SKM-1 treated with dmso at 0.1 percent for 144 hours (cell line): ENCODE results near the gene ADM2.
A peak's percentile ranks its signal among the peaks of the same experiment; 100 is the strongest.

Source experiments
- DNase-seq: peaks from one replicate; lab custom pipeline; 2025; ENCODE audit not compliant: unreplicated experiment; lab: John Stamatoyannopoulos, UW

The ADM2 gene

GRCh38 chr22:50483977-50484853, 2.9 kb downstream of the ADM2 start:
- no peak for DNase-seq

DNA sequence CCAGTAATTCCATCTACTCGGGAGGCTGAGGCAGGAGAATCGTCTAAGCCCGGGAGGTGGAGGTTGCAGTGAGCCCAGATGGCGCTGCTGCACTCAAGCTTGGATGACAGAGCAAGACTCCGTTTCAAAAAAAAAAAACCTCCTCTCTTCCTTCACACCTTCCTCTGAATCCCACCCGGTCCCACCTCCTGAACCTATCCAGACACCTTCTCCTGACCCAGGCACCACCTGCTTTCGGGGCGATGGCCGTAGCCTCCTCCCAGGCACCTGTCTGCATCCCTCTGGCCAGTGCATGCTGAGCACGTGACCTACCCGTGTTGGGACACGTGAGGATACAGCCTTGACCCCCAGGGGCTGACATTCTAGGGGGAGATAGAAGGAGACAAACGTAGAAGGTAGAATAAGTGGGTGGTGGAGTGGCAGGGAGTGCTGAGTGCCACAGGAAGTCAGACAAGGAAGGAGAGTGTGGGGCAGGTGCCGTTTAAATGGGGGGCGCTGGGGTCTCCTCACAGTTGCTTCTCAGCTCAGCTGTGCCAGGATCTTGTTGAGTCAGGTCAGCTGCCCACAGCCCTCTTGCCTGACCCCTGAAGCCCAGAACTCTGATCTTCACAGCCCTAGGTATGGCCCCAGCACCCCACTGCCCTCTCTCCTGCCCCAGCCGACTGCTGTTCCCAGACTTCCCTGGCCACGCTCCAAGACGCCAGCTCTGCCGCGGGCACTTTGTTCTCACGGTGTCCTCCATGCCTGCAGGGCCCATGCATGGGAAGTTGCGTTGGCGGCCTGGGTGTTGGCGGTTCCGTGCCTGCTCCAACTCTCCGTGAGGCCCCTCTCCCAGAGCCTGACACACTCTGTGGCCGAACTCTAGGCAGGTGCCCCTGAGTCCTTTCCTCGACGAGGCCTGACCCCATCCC, 4.1 kb downstream of the ADM2 start:
- DNase-seq = no peak

DNA sequence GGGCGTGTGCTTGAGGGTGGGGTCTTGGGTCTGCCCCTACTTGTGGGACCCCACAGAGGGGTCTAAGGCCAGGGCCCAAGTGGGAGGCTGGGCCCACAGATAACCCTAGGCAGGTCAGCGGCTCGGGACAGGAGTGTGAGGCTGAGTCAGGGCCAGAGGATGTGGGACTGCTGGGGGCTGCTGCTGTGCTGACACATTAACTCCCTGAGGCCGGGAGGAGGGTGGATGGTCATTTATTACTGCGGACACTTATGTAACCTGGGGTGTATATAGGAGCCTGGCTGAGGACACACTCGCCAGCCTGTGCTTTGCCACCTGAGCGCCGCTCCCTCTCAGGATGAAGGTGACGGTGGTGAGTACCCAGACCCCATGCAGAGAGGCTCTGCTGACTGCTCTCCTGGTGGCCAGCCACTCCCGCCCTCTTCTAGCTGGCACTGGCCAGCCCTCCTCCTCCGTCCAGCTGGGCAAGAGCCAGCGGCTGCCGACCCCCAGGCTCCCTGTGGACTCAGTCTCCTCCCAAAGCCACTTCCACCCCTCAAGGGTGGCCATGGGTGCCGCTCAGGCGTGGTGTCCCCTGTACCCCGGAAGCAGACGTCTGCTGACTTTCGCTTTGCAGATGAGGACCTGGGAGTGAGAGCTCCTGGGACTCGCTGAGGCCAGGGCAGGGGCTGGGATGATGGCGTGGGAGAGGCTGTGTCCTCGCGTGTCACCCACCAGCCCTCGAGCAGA, 5.4 kb downstream of the ADM2 start, which contains the start of gene MIOX:
Gene MIOX (plus strand): TSS at position 299 of the 729 bp plus-strand sequence. CDS start 39 bp downstream, at position 338.
- no peak for DNase-seq

- no peak for DNase-seq
Observed at GRCh38 chr22:50487290-50488005, 6.1 kb downstream of the ADM2 start.

- no peak for DNase-seq
Observed at GRCh38 chr22:50488006-50488677, 6.8 kb downstream of the ADM2 start.

DNA sequence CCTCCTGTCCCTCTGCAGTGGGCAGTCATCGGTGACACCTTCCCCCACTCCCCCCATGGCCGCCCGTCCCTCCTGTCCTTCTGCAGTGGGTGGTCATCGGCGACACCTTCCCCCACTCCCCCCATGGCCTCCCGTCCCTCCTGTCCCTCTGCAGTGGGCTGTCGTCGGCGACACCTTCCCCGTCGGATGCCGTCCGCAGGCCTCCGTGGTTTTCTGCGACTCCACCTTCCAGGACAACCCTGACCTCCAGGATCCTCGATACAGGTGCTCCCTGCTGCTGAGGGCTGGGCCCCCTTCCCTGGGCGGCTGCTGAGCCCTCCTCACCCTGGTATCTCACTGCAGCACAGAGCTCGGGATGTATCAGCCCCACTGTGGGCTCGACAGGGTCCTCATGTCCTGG, 7.5 kb downstream of the ADM2 start:
- no peak for DNase-seq

- no peak for DNase-seq
Observed at GRCh38 chr22:50489363-50490243, 8.3 kb downstream of the ADM2 start.

DNA sequence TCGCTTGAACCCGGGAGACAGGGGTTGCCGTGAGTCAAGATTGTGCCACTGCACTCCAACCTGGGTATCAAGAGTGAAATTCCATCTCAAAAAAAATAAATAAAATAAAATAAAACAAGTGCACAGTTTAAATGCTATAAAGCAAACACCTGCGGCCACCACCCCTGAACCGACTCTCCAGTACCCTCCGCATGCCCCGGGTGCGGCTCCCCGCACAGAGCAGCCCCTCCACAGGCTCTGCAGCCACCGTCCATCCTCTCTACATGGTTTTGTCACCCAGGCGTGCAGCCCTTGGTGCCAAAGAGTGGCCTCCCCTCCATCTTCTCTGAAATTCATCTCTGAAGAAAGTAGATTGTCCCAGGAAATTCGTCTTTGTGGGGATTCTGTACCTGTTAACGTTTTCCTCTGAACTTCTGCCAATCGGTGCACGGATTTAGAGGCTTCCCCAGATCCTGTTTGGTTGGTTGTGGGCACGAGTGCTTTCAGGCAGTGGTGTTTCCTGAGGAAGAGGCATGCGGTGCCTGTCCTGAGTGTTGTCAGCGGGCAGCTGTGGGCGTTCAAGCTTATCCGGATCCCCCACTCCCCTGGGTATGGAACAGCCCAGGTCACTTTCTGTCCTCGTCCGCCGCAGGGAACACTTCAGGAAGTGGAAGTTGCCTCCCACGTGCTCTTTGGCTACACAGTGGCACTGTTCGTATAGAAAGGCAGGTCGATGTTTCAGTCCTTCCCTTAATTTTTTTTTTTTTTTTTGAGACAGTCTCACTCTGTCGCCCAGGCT, 9.4 kb downstream of the ADM2 start:
- no peak for DNase-seq

- no peak for DNase-seq
Observed at GRCh38 chr22:50497093-50497492, 15.8 kb downstream of the ADM2 start.

- peak; percentile 66 for DNase-seq
Observed at GRCh38 chr22:50498322-50498890, 17.1 kb downstream of the ADM2 start.

DNA sequence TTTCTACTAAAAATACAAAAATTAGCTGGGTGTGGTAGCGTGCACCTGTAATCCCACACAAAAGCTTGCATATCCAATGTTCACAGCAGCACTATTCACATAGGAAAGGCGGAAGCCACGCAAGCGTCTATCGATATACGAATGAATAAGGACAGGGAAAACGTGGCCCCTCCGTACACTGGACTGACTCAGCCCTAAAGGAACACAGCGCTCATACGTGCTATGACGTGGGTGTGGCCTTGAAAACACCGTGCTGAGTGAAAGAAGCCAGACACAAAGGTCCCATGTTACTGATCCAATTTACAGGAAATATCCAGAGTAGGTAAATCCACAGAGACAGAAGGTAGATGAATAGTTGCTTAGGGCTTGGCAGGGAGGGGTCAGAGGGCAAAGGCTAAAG, 19.1 kb downstream of the ADM2 start:
- no peak for DNase-seq

- DNase-seq = no peak
Observed at GRCh38 chr22:50502096-50502495, 20.8 kb downstream of the ADM2 start.

DNA sequence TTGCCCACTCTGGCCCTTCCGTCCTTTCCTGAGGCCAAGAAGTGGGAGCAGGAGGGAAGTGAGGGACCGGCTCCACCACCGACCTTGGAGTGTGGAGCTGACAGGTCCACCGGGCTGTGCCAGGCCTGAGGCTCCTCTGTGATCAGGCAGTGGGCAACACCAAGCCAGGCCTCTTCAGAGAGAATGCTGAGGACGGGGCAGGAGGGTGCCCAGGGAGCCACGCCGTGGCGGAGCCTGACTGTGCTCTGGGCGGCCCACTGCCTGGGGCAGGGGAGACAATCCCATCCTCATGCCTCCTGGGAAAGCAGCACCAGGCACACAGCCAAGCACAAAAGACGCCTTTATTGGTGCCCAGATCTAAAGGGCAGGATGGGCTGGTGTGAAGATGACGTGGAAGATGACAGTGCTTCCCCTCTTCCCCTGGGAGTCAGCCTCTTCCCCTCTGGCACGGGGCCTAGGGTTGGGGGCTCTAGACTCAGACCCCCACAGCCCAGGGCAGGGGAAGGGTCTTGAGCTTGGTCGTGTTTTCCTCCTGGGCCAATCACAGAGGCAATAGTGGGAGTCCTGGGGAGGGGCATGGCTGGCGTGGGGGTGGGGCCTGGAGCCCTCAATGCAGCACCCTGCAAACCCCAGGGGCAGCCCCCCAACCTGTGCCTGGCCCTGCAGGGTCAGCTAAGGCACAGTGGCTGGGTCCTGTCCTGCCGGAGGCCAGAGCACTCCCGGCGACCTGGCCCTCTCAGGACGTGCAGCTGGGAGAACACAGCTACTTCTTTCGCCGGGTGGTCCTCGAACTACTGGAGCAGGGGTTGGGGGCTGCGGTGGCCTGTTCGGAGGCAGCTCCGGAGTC, 21.5 kb downstream of the ADM2 start:
- no peak for DNase-seq

DNA sequence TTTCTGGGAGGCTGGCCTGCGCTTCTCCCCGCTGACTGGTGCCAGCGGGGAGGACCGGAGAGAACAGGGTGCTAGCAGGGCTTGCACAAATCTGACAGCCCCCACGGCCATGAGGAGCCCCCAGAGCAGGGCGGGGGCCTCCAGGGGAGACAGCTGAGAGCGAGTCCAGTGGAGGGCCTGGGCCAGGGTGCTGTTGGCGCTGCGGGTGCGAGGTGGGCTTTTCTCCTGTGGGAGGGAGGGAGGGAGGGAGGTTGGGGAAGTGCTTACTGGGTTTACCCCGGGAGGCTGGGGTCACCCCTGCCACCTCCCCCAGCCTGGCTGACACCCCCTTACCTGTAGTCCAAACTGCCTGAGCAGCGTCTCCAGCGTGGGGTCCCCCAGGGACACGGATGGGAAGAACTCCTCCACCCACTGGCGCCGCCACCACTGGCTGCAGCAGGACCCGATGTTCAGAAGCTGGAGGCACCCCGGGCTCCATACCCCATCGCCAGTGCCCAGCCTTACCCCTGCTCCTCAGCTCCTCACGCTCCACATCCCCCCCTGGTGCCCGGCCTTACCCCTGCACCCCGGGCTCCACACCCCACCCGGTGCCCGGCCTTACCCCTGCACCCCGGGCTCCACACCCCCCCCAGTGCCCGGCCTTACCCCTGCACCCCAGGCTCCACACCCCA, 22.3 kb downstream of the ADM2 start:
- no peak for DNase-seq

- no peak for DNase-seq
Observed at GRCh38 chr22:50504369-50505211, 23.2 kb downstream of the ADM2 start.
